ENCODE results near the gene EPN2. TPM values are rescaled to one million over a fixed set of nuclear protein-coding genes. Genes with fewer than 3 reads are reported as not detected.
A peak's percentile ranks its signal among the peaks of the same experiment; 100 is the strongest.

EPN2 gene
- total and polyA plus RNA-seq, 7 experiments from 2014 or later = 3.9 to 11.5 (median 6.4) TPM

DNA sequence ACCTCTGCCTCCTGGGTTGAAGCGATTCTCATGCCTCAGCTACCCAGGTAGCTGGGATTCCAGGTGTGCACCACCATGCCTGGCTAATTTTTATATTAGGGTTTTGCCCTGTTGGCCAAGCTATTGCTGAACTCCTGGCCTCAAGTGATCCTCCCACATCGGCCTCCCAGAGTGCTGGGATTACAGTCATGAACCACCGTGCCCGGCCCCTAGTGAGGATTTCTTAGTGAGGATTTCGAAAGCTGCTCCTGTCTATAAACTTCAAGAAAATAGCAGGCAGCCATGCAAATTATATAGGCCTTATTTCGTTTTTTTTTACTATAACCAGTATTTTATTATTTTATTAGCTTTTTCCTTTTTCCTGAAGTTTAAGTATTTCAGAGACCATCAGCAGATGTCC, 41.6 kb downstream of the EPN2 start:
- POLR2A ChIA-PET = no interaction called here

DNA sequence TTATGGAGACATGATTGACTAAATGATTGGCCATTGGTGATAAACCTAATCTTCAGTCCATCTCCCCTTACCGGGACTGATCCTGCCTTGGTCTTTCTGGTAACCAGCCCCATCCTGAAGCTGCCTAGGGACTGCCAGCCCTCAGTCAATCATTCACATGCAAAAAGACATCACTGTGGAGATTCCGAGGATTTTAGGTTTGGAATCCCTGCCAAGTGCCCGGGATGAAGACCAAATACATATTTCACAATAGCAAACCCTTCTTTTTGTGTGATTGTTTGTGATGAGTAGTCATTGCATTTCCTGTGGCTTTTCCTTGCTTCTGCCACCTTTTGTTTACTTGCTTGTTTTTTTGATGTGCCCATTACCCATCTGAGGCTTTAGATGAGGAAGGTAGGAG, 44.0 kb downstream of the EPN2 start:
- Mint-ChIP-seq H3K4me1 (peaks cover 0 to 18% (median 8%) of the 10 kb centered on the region in 7 donors), H3K27ac (no peak overlapping the region), H3K9me3 (peaks cover 0 to 4% (median 0%) of the 10 kb centered on the region in 11 donors), H3K27me3 (no peaks in the 10 kb centered on the region), H3K36me3 (peaks cover 0 to 14% (median 4%) of the 10 kb centered on the region in 5 donors), H3K4me3 (no peak overlapping the region)
- POLR2A ChIA-PET = no interaction called here
- peaks cover 0 to 14% of the 10 kb centered on the region in 2 donors for H3K4me1 ChIP-seq (ENCODE audit: control insufficient read depth in 2 of 2, insufficient read depth in 2 of 2, low read length in 2 of 2)
- CTCF ChIA-PET = no interaction called here
- no peak for DNase-seq
- H3K27ac ChIP-seq (ENCODE audit: low read depth, low read length) = no peak overlapping the region
- no peaks in the 10 kb centered on the region for H3K27me3 ChIP-seq (ENCODE audit: control insufficient read depth in 2 of 2, insufficient read depth in 2 of 2, low read length in 2 of 2)
- intact Hi-C loops (cut with micrococcal nuclease) = no loop called here
- no peaks in the 10 kb centered on the region for H3K9me3 ChIP-seq (ENCODE audit: control insufficient read depth in 2 of 3, low read length in 3 of 3)
- no peak for ATAC-seq
- H3K36me3 ChIP-seq (ENCODE audit: control insufficient read depth in 2 of 3, insufficient read depth in 3 of 3, low read length in 3 of 3) = no peaks in the 10 kb centered on the region
- H3K4me3 ChIP-seq (ENCODE audit: low read length) = no peak overlapping the region

More for the DNA sequence above, 41.6 kb downstream of the EPN2 start:
- Histone ChIP-seq H3K36me3 (ENCODE audit: control insufficient read depth in 2 of 3, insufficient read depth in 3 of 3, low read length in 3 of 3) (no peaks in the 10 kb centered on the region), H3K27me3 (ENCODE audit: control insufficient read depth in 2 of 2, insufficient read depth in 2 of 2, low read length in 2 of 2) (no peaks in the 10 kb centered on the region), H3K27ac (ENCODE audit: low read depth, low read length) (no peak overlapping the region), H3K9me3 (ENCODE audit: control insufficient read depth in 2 of 3, low read length in 3 of 3) (no peaks in the 10 kb centered on the region), H3K4me3 (ENCODE audit: low read length) (no peak overlapping the region), H3K4me1 (ENCODE audit: control insufficient read depth in 2 of 2, insufficient read depth in 2 of 2, low read length in 2 of 2) (peaks cover 0 to under 1% of the 10 kb centered on the region in 2 donors)
- CTCF ChIA-PET = no interaction called here
- ATAC-seq = no peak
- DNase-seq = no peak
- Mint-ChIP-seq H3K9me3 (peaks cover 0 to 4% (median 0%) of the 10 kb centered on the region in 11 donors), H3K27ac (no peak overlapping the region), H3K4me3 (no peak overlapping the region), H3K4me1 (peaks cover 0 to 4% (median under 1%) of the 10 kb centered on the region in 7 donors), H3K27me3 (no peaks in the 10 kb centered on the region), H3K36me3 (peaks cover 0 to 16% (median 4%) of the 10 kb centered on the region in 5 donors)
- intact Hi-C loops (cut with micrococcal nuclease) = no loop called here

DNA sequence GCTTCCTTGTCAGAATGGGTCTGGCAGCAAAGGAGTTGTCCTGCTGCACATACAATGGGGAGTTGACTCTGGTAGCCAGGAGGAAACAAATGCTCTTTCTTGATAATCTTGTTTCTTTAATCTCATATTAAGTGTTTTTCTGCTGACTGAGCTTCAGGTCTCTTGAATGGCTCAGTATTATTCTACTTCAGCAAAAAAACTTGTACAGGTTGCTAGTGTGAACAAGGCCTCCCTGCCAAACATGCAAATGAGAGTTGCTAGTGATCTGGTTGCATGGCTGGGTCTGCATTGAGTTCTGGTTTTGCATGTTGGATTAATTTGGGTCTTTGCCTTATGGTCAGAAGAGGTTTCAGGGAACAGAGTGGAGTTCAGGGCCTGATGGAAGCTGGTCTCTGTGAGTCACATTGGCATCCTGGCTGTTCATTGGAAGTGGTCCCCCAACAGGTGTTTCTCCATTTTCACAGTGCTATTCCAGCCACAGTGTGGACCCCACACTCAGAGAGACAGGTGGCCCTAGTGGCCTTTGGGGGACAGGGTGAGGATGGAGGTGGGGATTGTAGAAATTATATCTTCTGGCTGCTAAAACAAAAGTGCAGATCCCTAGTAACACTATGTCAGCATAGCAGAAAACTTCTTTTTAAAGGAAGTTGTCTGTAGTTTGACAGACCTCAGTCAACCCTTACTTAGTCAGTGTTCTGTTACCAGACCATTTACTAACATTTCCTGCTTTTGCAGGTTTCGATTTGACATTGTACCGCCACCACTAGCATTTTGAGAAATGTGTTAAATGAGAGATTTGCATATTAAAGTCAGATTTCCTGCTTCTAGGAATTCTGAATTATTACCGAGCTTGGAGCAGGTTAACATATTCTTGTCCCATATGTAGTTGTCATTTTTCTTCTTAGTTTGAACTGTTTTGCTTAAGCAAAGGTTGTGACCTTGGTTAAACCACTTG, 47.1 kb downstream of the EPN2 start:
- H3K4me3 Mint-ChIP-seq = peak overlapping the region in 1 of 10 donors; percentile 68

DNA sequence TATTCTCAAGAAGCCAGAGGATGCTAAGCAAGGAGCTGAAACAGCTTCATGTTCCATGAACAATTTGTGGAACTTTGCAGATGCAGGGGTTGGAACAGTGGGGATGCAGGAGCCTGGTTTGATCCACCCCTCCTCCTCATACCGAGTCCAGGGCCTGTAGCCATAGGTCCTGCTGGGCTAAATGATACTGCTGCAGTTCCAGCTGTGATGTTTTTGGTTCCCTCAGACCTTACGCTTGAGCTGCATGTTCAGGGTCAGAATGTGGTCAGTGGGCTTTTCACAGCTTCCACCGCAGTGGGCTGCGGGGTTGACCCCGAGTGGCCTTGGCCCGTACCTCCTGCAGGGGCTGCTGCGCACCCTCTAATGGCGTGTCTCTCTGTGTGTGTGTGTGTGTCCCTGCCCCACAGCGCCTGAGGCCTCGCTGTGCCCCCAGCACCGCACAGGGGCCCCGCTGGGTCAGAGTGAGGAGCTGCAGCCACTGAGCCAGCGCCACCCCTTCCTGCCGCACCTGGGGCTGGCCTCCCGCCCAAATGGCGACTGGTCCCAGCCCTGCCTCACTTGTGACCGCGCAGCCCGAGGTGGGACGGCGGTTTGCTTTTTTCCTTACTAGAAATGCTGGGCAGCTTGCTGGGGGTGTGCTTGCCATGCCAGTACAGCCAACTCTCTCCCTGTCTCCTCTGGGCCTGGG, 48.2 kb downstream of the EPN2 start:
- Mint-ChIP-seq H3K4me1 (peaks cover 0 to 21% (median 9%) of the 10 kb centered on the region in 7 donors), H3K36me3 (peaks cover 0 to 25% (median 11%) of the 10 kb centered on the region in 5 donors), H3K27ac (peak overlapping the region in 1 of 9 donors; percentile 73), H3K27me3 (peaks cover 0 to 16% (median 6%) of the 10 kb centered on the region in 5 donors), H3K4me3 (no peak overlapping the region), H3K9me3 (peaks cover 0 to 2% (median 0%) of the 10 kb centered on the region in 11 donors)
- ChIA-PET POLR2A (interaction anchor here (0.6 kb wide), 1 partner anchor 455 kb away, joined by 3 read pairs; no protein-coding TSS in a partner anchor), CTCF (no interaction called here)
- Histone ChIP-seq H3K36me3 (ENCODE audit: control insufficient read depth in 2 of 3, insufficient read depth in 3 of 3, low read length in 3 of 3) (no peaks in the 10 kb centered on the region), H3K9me3 (ENCODE audit: control insufficient read depth in 2 of 3, low read length in 3 of 3) (no peaks in the 10 kb centered on the region), H3K27me3 (ENCODE audit: control insufficient read depth in 2 of 2, insufficient read depth in 2 of 2, low read length in 2 of 2) (no peaks in the 10 kb centered on the region), H3K4me1 (ENCODE audit: control insufficient read depth in 2 of 2, insufficient read depth in 2 of 2, low read length in 2 of 2) (peaks cover 0 to 14% of the 10 kb centered on the region in 2 donors), H3K27ac (ENCODE audit: low read depth, low read length) (no peak overlapping the region), H3K4me3 (ENCODE audit: low read length) (no peak overlapping the region)
- intact Hi-C loops (cut with micrococcal nuclease) = no loop called here
- ATAC-seq (no peak), DNase-seq (no peak)

More for the DNA sequence above, 47.1 kb downstream of the EPN2 start:
- Mint-ChIP-seq H3K27me3 (peaks cover 0 to 9% (median 3%) of the 10 kb centered on the region in 5 donors), H3K27ac (peak overlapping the region in 1 of 9 donors; percentile 73), H3K9me3 (peaks cover 0 to 2% (median 0%) of the 10 kb centered on the region in 11 donors), H3K4me1 (peaks cover 0 to 18% (median 9%) of the 10 kb centered on the region in 7 donors), H3K36me3 (peaks cover 0 to 23% (median 11%) of the 10 kb centered on the region in 5 donors)
- POLR2A ChIA-PET = no interaction called here
- no peaks in the 10 kb centered on the region for H3K27me3 ChIP-seq (ENCODE audit: control insufficient read depth in 2 of 2, insufficient read depth in 2 of 2, low read length in 2 of 2)
- intact Hi-C loops (cut with micrococcal nuclease) = no loop called here
- no peak overlapping the region for H3K27ac ChIP-seq (ENCODE audit: low read depth, low read length)
- H3K4me3 ChIP-seq (ENCODE audit: low read length) = no peak overlapping the region
- peaks cover 0 to 14% of the 10 kb centered on the region in 2 donors for H3K4me1 ChIP-seq (ENCODE audit: control insufficient read depth in 2 of 2, insufficient read depth in 2 of 2, low read length in 2 of 2)
- H3K9me3 ChIP-seq (ENCODE audit: control insufficient read depth in 2 of 3, low read length in 3 of 3) = no peaks in the 10 kb centered on the region
- ATAC-seq (peak; percentile 29), DNase-seq (no peak)
- CTCF ChIA-PET = no interaction called here
- no peaks in the 10 kb centered on the region for H3K36me3 ChIP-seq (ENCODE audit: control insufficient read depth in 2 of 3, insufficient read depth in 3 of 3, low read length in 3 of 3)

DNA sequence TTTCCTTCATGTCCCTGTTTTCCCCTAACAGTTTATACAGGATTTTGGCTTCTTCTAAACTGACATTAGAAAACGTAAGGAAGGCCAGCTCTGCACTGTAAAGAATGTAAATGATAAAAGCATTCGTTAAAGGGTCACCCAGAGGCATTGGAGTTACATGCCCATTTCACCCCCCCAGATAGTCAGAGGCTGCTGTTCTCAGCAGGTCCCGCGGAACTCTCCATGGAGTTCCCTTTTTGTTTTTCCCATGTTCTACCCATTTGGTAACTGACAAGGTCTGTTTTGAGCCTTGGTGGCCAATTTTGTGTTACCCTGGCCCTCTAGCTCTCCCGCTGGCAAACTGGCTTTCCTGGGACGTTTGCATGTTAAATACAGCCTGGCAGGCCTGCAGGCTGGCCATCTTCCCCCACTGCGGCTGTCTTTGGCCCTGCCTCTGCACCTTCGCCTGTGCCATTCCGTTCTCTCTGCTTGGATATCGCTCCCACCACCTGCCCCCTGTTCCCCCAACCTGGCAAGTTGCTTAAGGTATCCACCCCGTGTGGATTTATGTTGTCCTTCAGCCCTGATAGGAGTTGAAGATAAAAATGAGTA, 49.7 kb downstream of the EPN2 start:
- intact Hi-C loops (cut with micrococcal nuclease) = no loop called here
- H3K9me3 ChIP-seq (ENCODE audit: control insufficient read depth in 2 of 3, low read length in 3 of 3) = no peaks in the 10 kb centered on the region
- ATAC-seq (no peak), DNase-seq (no peak)
- no peak overlapping the region for H3K27ac ChIP-seq (ENCODE audit: low read depth, low read length)
- Mint-ChIP-seq H3K27me3 (peaks cover 3 to 22% (median 16%) of the 10 kb centered on the region in 5 donors), H3K27ac (no peak overlapping the region), H3K4me1 (peaks cover 0 to 22% (median 10%) of the 10 kb centered on the region in 7 donors), H3K4me3 (no peak overlapping the region), H3K9me3 (peaks cover 0 to 2% (median 0%) of the 10 kb centered on the region in 11 donors), H3K36me3 (peaks cover 0 to 29% (median 11%) of the 10 kb centered on the region in 5 donors)
- H3K4me1 ChIP-seq (ENCODE audit: control insufficient read depth in 2 of 2, insufficient read depth in 2 of 2, low read length in 2 of 2) = peaks cover 0 to 14% of the 10 kb centered on the region in 2 donors
- CTCF ChIA-PET = interaction anchor here (0.6 kb wide), 1 partner anchor 11 kb away, joined by 3 read pairs; no protein-coding TSS in a partner anchor
- H3K27me3 ChIP-seq (ENCODE audit: control insufficient read depth in 2 of 2, insufficient read depth in 2 of 2, low read length in 2 of 2) = no peaks in the 10 kb centered on the region
- H3K36me3 ChIP-seq (ENCODE audit: control insufficient read depth in 2 of 3, insufficient read depth in 3 of 3, low read length in 3 of 3) = no peaks in the 10 kb centered on the region
- no peak overlapping the region for H3K4me3 ChIP-seq (ENCODE audit: low read length)
- POLR2A ChIA-PET = no interaction called here

DNA sequence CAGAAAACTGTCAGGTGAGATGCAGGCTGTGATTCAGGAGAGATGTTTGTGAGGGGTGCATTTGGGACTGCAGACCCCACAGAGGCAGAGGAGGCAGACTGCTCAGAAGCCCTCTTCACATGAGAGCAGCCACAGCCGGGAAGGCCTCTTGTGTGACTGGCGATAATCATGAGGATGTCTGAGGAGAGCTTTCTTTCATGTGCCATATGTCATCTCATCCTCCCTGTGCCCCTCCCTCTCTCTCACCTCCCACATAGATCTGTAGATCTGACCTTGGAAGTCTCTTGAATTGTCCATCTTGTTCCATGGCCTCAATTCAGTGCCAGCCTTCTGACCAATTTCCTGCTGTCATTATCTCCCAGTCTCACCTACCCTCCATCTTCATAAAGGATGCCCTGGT, 50.5 kb downstream of the EPN2 start:
- ATAC-seq (no peak), DNase-seq (no peak)
- Histone ChIP-seq H3K9me3 (ENCODE audit: control insufficient read depth in 2 of 3, low read length in 3 of 3) (no peaks in the 10 kb centered on the region), H3K27me3 (ENCODE audit: control insufficient read depth in 2 of 2, insufficient read depth in 2 of 2, low read length in 2 of 2) (no peaks in the 10 kb centered on the region), H3K27ac (ENCODE audit: low read depth, low read length) (no peak overlapping the region), H3K36me3 (ENCODE audit: control insufficient read depth in 2 of 3, insufficient read depth in 3 of 3, low read length in 3 of 3) (no peaks in the 10 kb centered on the region), H3K4me3 (ENCODE audit: low read length) (no peak overlapping the region), H3K4me1 (ENCODE audit: control insufficient read depth in 2 of 2, insufficient read depth in 2 of 2, low read length in 2 of 2) (peaks cover 0 to 14% of the 10 kb centered on the region in 2 donors)
- Mint-ChIP-seq H3K4me1 (peaks cover 0 to 22% (median 10%) of the 10 kb centered on the region in 7 donors), H3K27ac (no peak overlapping the region), H3K9me3 (peaks cover 0 to 2% (median 0%) of the 10 kb centered on the region in 11 donors), H3K36me3 (peaks cover 0 to 27% (median 11%) of the 10 kb centered on the region in 5 donors), H3K27me3 (peaks cover 4 to 26% (median 21%) of the 10 kb centered on the region in 5 donors), H3K4me3 (no peak overlapping the region)
- ChIA-PET CTCF (no interaction called here), POLR2A (no interaction called here)
- intact Hi-C loops (cut with micrococcal nuclease) = no loop called here

All from naive thymus-derived CD4-positive, alpha-beta T cell (primary cell).